GM23338 (cell line): ENCODE results near the gene ZPBP. TPM values are rescaled to one million over a fixed set of nuclear protein-coding genes. Genes with fewer than 3 reads are reported as not detected.

Experiments
- ATAC-seq: fragments of 200-7000 bp; cut with Tn5 transposase; 3 replicates; pipeline ENCODE4 v1.9.1; 2020
- DNase-seq: peaks from one replicate; pipeline ENCODE4 v3.0.0-alpha.2; 2015; ENCODE audit warnings: low spot score
- H2AFZ ChIP-seq: fragments of 200-600 bp; sonication (generic); 2 replicates; pipeline ENCODE4 v1.8.0; 2016; ENCODE audit warnings: antibody characterized with exemption, mild to moderate bottlenecking, moderate library complexity
- H3F3A ChIP-seq: fragments of 200-600 bp; sonication (generic); replicated peaks from 2 replicates; pipeline ENCODE4 v1.8.0; 2017; ENCODE audit warnings: antibody characterized with exemption, mixed run types, low read depth
- H3K27ac ChIP-seq: fragments of 200-600 bp; sonication (generic); 2 replicates; pipeline ENCODE4 v1.6.1; 2016; ENCODE audit warnings: low read depth
- H3K27me3 ChIP-seq: fragments of 200-600 bp; sonication (generic); 2 replicates; pipeline ENCODE4 v1.8.0; 2016; ENCODE audit warnings: mild to moderate bottlenecking, mixed run types, moderate library complexity; ENCODE audit not compliant: insufficient read depth
- H3K36me3 ChIP-seq: fragments of 200-600 bp; sonication (generic); 2 replicates; pipeline ENCODE4 v1.8.0; 2016; ENCODE audit warnings: mild to moderate bottlenecking; ENCODE audit not compliant: insufficient read depth
- H3K4me1 ChIP-seq: fragments of 200-600 bp; sonication (generic); 2 replicates; pipeline ENCODE4 v1.8.0; 2016; ENCODE audit warnings: mild to moderate bottlenecking, moderate library complexity; ENCODE audit not compliant: insufficient read depth
- H3K4me2 ChIP-seq: fragments of 200-600 bp; sonication (generic); 2 replicates; pipeline ENCODE4 v1.7.1; 2017; ENCODE audit warnings: mixed run types
- H3K4me3 ChIP-seq: fragments of 200-600 bp; sonication (generic); 2 replicates; pipeline ENCODE4 v1.6.1; 2016; ENCODE audit warnings: mixed run types
- H3K79me2 ChIP-seq: fragments of 200-600 bp; sonication (generic); replicated peaks from 2 replicates; pipeline ENCODE4 v1.8.0; 2017; ENCODE audit warnings: mild to moderate bottlenecking; ENCODE audit not compliant: insufficient read depth
- H3K9me2 ChIP-seq: fragments of 200-600 bp; sonication (generic); 2 replicates; pipeline ENCODE4 v1.8.0; 2017; ENCODE audit not compliant: insufficient read depth
- H4K20me1 ChIP-seq: fragments of 200-600 bp; sonication (generic); replicated peaks from 2 replicates; pipeline ENCODE4 v1.8.0; 2017; ENCODE audit warnings: mild to moderate bottlenecking; ENCODE audit not compliant: insufficient read depth
- H3K27ac Mint-ChIP-seq: 2 replicates; pipeline ENCODE4 v1.8.0; 2020; ENCODE audit warnings: inconsistent platforms, mild to moderate bottlenecking, moderate library complexity, mixed read lengths
- H3K27me3 Mint-ChIP-seq: 3 replicates; pipeline ENCODE4 v1.8.0; 2022; ENCODE audit warnings: low read depth, mild to moderate bottlenecking, moderate library complexity, mixed read lengths, inconsistent platforms; ENCODE audit not compliant: insufficient read depth, poor library complexity
- H3K36me3 Mint-ChIP-seq: 3 replicates; pipeline ENCODE4 v1.8.0; 2021; ENCODE audit warnings: low read depth, mild to moderate bottlenecking, inconsistent platforms, moderate library complexity, mixed read lengths
- H3K4me1 Mint-ChIP-seq: 3 replicates; pipeline ENCODE4 v1.8.0; 2020; ENCODE audit warnings: mild to moderate bottlenecking, inconsistent platforms, mixed read lengths
- H3K4me3 Mint-ChIP-seq: 3 replicates; pipeline ENCODE4 v1.8.0; 2021; ENCODE audit warnings: moderate library complexity, mild to moderate bottlenecking, inconsistent platforms, mixed read lengths
- H3K9me3 Mint-ChIP-seq: 3 replicates; pipeline ENCODE4 v1.8.0; 2020; ENCODE audit warnings: moderate library complexity, mild to moderate bottlenecking, inconsistent platforms, mixed read lengths
- JUNB ChIP-seq: IDR thresholded peaks from one replicate; pipeline ENCODE4 v1.6.1; 2016; ENCODE audit warnings: antibody characterized with exemption; ENCODE audit not compliant: unreplicated experiment
- NANOG ChIP-seq: IDR thresholded peaks from 2 replicates; pipeline ENCODE4 v1.6.1; 2016; ENCODE audit warnings: antibody characterized with exemption, borderline replicate concordance
- POLR2AphosphoS5 ChIP-seq: IDR thresholded peaks from 2 replicates; pipeline ENCODE4 v1.6.1; 2016; ENCODE audit warnings: antibody characterized with exemption, low read depth
- STAT1 ChIP-seq: IDR thresholded peaks from one replicate; pipeline ENCODE4 v1.6.1; 2016; ENCODE audit warnings: antibody characterized with exemption; ENCODE audit not compliant: unreplicated experiment
- ZNF114 ChIP-seq: fragments of 250-450 bp; sonication (Bioruptor Pico); IDR thresholded peaks from 2 replicates; pipeline ENCODE4 v1.5.0; 2020; ENCODE audit warnings: mild to moderate bottlenecking, moderate library complexity
- ZNF331 ChIP-seq: fragments of 250-450 bp; sonication (Bioruptor Pico); IDR thresholded peaks from 2 replicates; pipeline ENCODE4 v1.5.0; 2020; ENCODE audit warnings: low read depth, mild to moderate bottlenecking, moderate library complexity
- polyA plus RNA-seq: library from polyadenylated mRNA; unstranded; fragments of >200 nt; fragmentation: Nextera tagmentation; extraction: Ambion mirVana; gene quantifications from 2 replicates; pipeline ENCODE4 v1.2.1, GENCODE V29; 2016
- total RNA-seq: library from RNA; depleted of rRNA; stranded (reverse); fragments of >200 nt; shearing (Covaris generic); gene quantifications from 2 replicates; pipeline ENCODE4 v1.2.3, GENCODE V29; 2014
- TF ChIP-seq, protein P1 (sequence below), 2 experiments: fragments of 200-600 bp in 1 of 2; sonication (generic) in 1 of 2; conservative IDR thresholded peaks; 2 replicates each; pipeline versions ENCODE4 v1.5.1 to v1.6.1; 2016 to 2017; ENCODE audit warnings: antibody characterized with exemption in 2 of 2, low read depth in 2 of 2, mild to moderate bottlenecking in 2 of 2, moderate library complexity in 1 of 2
- TF ChIP-seq, protein P2 (sequence below): fragments of 250-450 bp; sonication (Bioruptor Pico); IDR thresholded peaks from 2 replicates; pipeline ENCODE4 v1.5.0; 2020; ENCODE audit warnings: mild to moderate bottlenecking, moderate library complexity
- TF ChIP-seq, protein P3 (sequence below): IDR thresholded peaks from 2 replicates; pipeline ENCODE4 v1.6.1; 2016; ENCODE audit warnings: antibody characterized with exemption
- TF ChIP-seq, protein P4 (sequence below): IDR thresholded peaks from one replicate; pipeline ENCODE4 v1.6.1; 2018; ENCODE audit warnings: antibody characterized with exemption; ENCODE audit not compliant: unreplicated experiment

Gene ZPBP
- total and polyA plus RNA-seq, 2 experiments from 2014 or later, result not detected

DNA sequence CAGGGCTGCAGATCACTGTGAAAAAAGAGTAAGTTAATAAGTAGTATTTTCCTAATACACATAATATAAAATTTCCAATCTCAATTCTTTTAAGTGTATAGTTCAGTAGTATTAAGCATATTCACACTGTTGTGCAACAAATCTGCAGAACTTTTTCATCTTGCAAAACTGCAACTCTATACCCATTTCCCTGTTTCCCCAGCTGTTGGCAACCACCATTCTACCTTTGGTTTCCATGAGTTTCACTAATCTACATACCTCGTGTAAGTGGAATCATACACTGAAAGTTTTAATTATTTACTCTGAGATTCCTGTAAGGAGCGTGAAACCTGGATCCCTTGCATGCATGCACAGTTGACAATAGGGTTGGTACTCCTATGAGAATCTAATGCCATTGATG is 155.4 kb downstream of the ZPBP start:
- DNase-seq, result no peak
- Histone ChIP-seq H3F3A (no peaks in the 10 kb centered on the region), H3K27me3 (no peaks in the 10 kb centered on the region), H3K4me1 (no peaks in the 10 kb centered on the region), H3K36me3 (0 out of 2 replicates have a peak, but pooled peaks cover 7% of the 10 kb centered on the region), H3K9me2 (no peaks in the 10 kb centered on the region; the same call in 1 of the 2 replicates), H4K20me1 (no peaks in the 10 kb centered on the region), H3K4me2 (no peak overlapping the region), H2AFZ (no peak overlapping the region), H3K4me3 (no peak overlapping the region), H3K79me2 (no peaks in the 10 kb centered on the region), H3K27ac (no peak overlapping the region)
- H3K4me3 Mint-ChIP-seq, result no peak overlapping the region
- no peak for ATAC-seq
- H3K4me1 Mint-ChIP-seq, result no peaks in the 10 kb centered on the region
- H3K36me3 Mint-ChIP-seq, result peaks cover 7% of the 10 kb centered on the region
- peaks cover 3% of the 10 kb centered on the region for H3K27me3 Mint-ChIP-seq
- peaks cover 11% of the 10 kb centered on the region for H3K9me3 Mint-ChIP-seq
- no peak for TF ChIP-seq NANOG
- H3K27ac Mint-ChIP-seq, result no peak overlapping the region

DNA sequence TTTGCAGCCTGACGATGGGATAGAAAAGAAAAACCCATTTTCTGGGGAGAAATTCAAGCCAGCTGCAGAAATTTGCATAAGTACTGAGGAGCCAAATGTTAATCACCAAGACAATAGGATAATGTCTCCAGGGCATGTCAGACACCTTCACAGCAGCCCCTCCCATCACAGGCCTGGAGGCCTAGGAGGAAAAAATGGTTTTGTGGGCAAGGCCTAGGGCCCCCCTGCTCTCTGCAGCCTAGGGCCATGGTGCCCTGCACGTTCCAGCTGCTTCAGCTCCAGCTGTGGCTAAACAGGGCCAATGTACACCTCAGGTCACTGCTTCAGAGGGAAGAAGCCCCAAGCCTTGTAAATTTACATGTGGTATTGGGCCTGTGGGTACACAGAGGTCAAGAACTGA is 161.4 kb downstream of the ZPBP start:
- Histone ChIP-seq H2AFZ (no peak overlapping the region), H3K4me2 (no peak overlapping the region), H3K27me3 (no peaks in the 10 kb centered on the region), H3K79me2 (no peaks in the 10 kb centered on the region), H3K36me3 (0 out of 2 replicates have a peak, but pooled peaks cover 7% of the 10 kb centered on the region), H4K20me1 (no peaks in the 10 kb centered on the region), H3K9me2 (peaks cover 2% of the 10 kb centered on the region; the same call in 1 of the 2 replicates), H3K4me1 (no peaks in the 10 kb centered on the region), H3K27ac (no peak overlapping the region), H3K4me3 (no peak overlapping the region), H3F3A (no peaks in the 10 kb centered on the region)
- Mint-ChIP-seq H3K27ac (no peak overlapping the region), H3K27me3 (peaks cover 2% of the 10 kb centered on the region), H3K4me3 (no peak overlapping the region), H3K36me3 (peaks cover 28% of the 10 kb centered on the region), H3K4me1 (no peaks in the 10 kb centered on the region), H3K9me3 (peaks cover 42% of the 10 kb centered on the region)
- no peak for DNase-seq
- ATAC-seq, result no peak
- TF ChIP-seq, protein P1, sequence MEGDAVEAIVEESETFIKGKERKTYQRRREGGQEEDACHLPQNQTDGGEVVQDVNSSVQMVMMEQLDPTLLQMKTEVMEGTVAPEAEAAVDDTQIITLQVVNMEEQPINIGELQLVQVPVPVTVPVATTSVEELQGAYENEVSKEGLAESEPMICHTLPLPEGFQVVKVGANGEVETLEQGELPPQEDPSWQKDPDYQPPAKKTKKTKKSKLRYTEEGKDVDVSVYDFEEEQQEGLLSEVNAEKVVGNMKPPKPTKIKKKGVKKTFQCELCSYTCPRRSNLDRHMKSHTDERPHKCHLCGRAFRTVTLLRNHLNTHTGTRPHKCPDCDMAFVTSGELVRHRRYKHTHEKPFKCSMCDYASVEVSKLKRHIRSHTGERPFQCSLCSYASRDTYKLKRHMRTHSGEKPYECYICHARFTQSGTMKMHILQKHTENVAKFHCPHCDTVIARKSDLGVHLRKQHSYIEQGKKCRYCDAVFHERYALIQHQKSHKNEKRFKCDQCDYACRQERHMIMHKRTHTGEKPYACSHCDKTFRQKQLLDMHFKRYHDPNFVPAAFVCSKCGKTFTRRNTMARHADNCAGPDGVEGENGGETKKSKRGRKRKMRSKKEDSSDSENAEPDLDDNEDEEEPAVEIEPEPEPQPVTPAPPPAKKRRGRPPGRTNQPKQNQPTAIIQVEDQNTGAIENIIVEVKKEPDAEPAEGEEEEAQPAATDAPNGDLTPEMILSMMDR (conservative IDR thresholded peaks at IDR 0.05; ENCODE audit: low read depth in 2 of 2), result no peak
- TF ChIP-seq, protein P2, sequence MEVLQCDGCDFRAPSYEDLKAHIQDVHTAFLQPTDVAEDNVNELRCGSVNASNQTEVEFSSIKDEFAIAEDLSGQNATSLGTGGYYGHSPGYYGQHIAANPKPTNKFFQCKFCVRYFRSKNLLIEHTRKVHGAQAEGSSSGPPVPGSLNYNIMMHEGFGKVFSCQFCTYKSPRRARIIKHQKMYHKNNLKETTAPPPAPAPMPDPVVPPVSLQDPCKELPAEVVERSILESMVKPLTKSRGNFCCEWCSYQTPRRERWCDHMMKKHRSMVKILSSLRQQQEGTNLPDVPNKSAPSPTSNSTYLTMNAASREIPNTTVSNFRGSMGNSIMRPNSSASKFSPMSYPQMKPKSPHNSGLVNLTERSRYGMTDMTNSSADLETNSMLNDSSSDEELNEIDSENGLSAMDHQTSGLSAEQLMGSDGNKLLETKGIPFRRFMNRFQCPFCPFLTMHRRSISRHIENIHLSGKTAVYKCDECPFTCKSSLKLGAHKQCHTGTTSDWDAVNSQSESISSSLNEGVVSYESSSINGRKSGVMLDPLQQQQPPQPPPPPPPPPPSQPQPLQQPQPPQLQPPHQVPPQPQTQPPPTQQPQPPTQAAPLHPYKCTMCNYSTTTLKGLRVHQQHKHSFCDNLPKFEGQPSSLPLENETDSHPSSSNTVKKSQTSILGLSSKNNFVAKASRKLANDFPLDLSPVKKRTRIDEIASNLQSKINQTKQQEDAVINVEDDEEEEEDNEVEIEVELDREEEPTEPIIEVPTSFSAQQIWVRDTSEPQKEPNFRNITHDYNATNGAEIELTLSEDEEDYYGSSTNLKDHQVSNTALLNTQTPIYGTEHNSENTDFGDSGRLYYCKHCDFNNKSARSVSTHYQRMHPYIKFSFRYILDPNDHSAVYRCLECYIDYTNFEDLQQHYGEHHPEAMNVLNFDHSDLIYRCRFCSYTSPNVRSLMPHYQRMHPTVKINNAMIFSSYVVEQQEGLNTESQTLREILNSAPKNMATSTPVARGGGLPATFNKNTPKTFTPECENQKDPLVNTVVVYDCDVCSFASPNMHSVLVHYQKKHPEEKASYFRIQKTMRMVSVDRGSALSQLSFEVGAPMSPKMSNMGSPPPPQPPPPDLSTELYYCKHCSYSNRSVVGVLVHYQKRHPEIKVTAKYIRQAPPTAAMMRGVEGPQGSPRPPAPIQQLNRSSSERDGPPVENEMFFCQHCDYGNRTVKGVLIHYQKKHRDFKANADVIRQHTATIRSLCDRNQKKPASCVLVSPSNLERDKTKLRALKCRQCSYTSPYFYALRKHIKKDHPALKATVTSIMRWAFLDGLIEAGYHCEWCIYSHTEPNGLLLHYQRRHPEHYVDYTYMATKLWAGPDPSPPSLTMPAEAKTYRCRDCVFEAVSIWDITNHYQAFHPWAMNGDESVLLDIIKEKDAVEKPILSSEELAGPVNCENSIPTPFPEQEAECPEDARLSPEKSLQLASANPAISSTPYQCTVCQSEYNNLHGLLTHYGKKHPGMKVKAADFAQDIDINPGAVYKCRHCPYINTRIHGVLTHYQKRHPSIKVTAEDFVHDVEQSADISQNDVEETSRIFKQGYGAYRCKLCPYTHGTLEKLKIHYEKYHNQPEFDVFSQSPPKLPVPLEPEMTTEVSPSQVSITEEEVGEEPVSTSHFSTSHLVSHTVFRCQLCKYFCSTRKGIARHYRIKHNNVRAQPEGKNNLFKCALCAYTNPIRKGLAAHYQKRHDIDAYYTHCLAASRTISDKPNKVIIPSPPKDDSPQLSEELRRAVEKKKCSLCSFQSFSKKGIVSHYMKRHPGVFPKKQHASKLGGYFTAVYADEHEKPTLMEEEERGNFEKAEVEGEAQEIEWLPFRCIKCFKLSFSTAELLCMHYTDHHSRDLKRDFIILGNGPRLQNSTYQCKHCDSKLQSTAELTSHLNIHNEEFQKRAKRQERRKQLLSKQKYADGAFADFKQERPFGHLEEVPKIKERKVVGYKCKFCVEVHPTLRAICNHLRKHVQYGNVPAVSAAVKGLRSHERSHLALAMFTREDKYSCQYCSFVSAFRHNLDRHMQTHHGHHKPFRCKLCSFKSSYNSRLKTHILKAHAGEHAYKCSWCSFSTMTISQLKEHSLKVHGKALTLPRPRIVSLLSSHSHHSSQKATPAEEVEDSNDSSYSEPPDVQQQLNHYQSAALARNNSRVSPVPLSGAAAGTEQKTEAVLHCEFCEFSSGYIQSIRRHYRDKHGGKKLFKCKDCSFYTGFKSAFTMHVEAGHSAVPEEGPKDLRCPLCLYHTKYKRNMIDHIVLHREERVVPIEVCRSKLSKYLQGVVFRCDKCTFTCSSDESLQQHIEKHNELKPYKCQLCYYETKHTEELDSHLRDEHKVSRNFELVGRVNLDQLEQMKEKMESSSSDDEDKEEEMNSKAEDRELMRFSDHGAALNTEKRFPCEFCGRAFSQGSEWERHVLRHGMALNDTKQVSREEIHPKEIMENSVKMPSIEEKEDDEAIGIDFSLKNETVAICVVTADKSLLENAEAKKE (CRISPR knock-in tag), result no peak
- TF ChIP-seq, protein P3, sequence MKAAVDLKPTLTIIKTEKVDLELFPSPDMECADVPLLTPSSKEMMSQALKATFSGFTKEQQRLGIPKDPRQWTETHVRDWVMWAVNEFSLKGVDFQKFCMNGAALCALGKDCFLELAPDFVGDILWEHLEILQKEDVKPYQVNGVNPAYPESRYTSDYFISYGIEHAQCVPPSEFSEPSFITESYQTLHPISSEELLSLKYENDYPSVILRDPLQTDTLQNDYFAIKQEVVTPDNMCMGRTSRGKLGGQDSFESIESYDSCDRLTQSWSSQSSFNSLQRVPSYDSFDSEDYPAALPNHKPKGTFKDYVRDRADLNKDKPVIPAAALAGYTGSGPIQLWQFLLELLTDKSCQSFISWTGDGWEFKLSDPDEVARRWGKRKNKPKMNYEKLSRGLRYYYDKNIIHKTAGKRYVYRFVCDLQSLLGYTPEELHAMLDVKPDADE, result no peak
- TF ChIP-seq, protein P4, sequence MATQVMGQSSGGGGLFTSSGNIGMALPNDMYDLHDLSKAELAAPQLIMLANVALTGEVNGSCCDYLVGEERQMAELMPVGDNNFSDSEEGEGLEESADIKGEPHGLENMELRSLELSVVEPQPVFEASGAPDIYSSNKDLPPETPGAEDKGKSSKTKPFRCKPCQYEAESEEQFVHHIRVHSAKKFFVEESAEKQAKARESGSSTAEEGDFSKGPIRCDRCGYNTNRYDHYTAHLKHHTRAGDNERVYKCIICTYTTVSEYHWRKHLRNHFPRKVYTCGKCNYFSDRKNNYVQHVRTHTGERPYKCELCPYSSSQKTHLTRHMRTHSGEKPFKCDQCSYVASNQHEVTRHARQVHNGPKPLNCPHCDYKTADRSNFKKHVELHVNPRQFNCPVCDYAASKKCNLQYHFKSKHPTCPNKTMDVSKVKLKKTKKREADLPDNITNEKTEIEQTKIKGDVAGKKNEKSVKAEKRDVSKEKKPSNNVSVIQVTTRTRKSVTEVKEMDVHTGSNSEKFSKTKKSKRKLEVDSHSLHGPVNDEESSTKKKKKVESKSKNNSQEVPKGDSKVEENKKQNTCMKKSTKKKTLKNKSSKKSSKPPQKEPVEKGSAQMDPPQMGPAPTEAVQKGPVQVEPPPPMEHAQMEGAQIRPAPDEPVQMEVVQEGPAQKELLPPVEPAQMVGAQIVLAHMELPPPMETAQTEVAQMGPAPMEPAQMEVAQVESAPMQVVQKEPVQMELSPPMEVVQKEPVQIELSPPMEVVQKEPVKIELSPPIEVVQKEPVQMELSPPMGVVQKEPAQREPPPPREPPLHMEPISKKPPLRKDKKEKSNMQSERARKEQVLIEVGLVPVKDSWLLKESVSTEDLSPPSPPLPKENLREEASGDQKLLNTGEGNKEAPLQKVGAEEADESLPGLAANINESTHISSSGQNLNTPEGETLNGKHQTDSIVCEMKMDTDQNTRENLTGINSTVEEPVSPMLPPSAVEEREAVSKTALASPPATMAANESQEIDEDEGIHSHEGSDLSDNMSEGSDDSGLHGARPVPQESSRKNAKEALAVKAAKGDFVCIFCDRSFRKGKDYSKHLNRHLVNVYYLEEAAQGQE, result no peak
- TF ChIP-seq STAT1 (no peak), POLR2AphosphoS5 (no peak), JUNB (no peak), ZNF114 (no peak), ZNF331 (no peak)
